Measurements from ENCODE around the gene ZNF587B. TPM values are rescaled to one million over a fixed set of nuclear protein-coding genes. Genes with fewer than 3 reads are reported as not detected.
"Not testable (repeated sequence)": the region's sequence is repeated elsewhere in the genome, so short reads cannot be mapped to it uniquely, and the experiment has no call there.

ZNF587B gene
- total RNA-seq, result 25.5 TPM

- no peaks in the 10 kb centered on the region for H3K9me3 ChIP-seq (ENCODE audit: low read depth, low read length)
- no peak within 1 kb of the TSS for H3K4me3 ChIP-seq (ENCODE audit: low read length)
- no peaks in the 10 kb centered on the region for H3K4me1 ChIP-seq (ENCODE audit: insufficient read depth, low read length)
- H3K27me3 ChIP-seq (ENCODE audit: insufficient read depth, low read length), result no peaks in the 10 kb centered on the region
These were observed at the start of gene ZNF587B for GRCh38 chr19:57830071-57830602. TSS of gene ZNF587B (plus strand) at chr19:57830299. CDS start at chr19:57830529, 230 bp downstream.

GRCh38 chr19:57786286-57786685 is 43.8 kb upstream of the ZNF587B start:
- no peaks in the 10 kb centered on the region for H3K27me3 ChIP-seq (ENCODE audit: insufficient read depth, low read length)
- no peaks in the 10 kb centered on the region for H3K4me1 ChIP-seq (ENCODE audit: insufficient read depth, low read length)
- H3K4me3 ChIP-seq (ENCODE audit: low read length), result no peak overlapping the region
- peaks cover 30% of the 10 kb centered on the region for H3K9me3 ChIP-seq (ENCODE audit: low read depth, low read length)

GRCh38 chr19:57786906-57787305 is 43.2 kb upstream of the ZNF587B start:
- no peaks in the 10 kb centered on the region for H3K27me3 ChIP-seq (ENCODE audit: insufficient read depth, low read length)
- peaks cover 23% of the 10 kb centered on the region for H3K9me3 ChIP-seq (ENCODE audit: low read depth, low read length)
- no peak overlapping the region for H3K4me3 ChIP-seq (ENCODE audit: low read length)
- H3K4me1 ChIP-seq (ENCODE audit: insufficient read depth, low read length), result no peaks in the 10 kb centered on the region

GRCh38 chr19:57788114-57788692 is 41.9 kb upstream of the ZNF587B start:
- peaks cover 23% of the 10 kb centered on the region for H3K9me3 ChIP-seq (ENCODE audit: low read depth, low read length)
- no peaks in the 10 kb centered on the region for H3K4me1 ChIP-seq (ENCODE audit: insufficient read depth, low read length)
- H3K27me3 ChIP-seq (ENCODE audit: insufficient read depth, low read length), result no peaks in the 10 kb centered on the region
- H3K4me3 ChIP-seq (ENCODE audit: low read length), result no peak overlapping the region

GRCh38 chr19:57789288-57789687 is 40.8 kb upstream of the ZNF587B start:
- H3K9me3 ChIP-seq (ENCODE audit: low read depth, low read length), result peaks cover 23% of the 10 kb centered on the region

GRCh38 chr19:57796580-57796979 is 33.5 kb upstream of the ZNF587B start:
- not testable (repeated sequence) for H3K27me3 ChIP-seq (ENCODE audit: insufficient read depth, low read length); H3K9me3 ChIP-seq (ENCODE audit: low read depth, low read length); H3K4me1 ChIP-seq (ENCODE audit: insufficient read depth, low read length); H3K4me3 ChIP-seq (ENCODE audit: low read length)

More at GRCh38 chr19:57789288-57789687, 40.8 kb upstream of the ZNF587B start:
- Histone ChIP-seq H3K4me1 (ENCODE audit: insufficient read depth, low read length) (no peaks in the 10 kb centered on the region), H3K27me3 (ENCODE audit: insufficient read depth, low read length) (no peaks in the 10 kb centered on the region), H3K4me3 (ENCODE audit: low read length) (no peak overlapping the region)

GRCh38 chr19:57800696-57801095 is 29.4 kb upstream of the ZNF587B start:
- Histone ChIP-seq H3K9me3 (ENCODE audit: low read depth, low read length) (no peaks in the 10 kb centered on the region), H3K4me1 (ENCODE audit: insufficient read depth, low read length) (peaks cover 28% of the 10 kb centered on the region), H3K4me3 (ENCODE audit: low read length) (no peak overlapping the region), H3K27me3 (ENCODE audit: insufficient read depth, low read length) (no peaks in the 10 kb centered on the region)

- peaks cover 28% of the 10 kb centered on the region for H3K4me1 ChIP-seq (ENCODE audit: insufficient read depth, low read length)
- H3K4me3 ChIP-seq (ENCODE audit: low read length), result no peak overlapping the region
- H3K9me3 ChIP-seq (ENCODE audit: low read depth, low read length), result no peaks in the 10 kb centered on the region
- H3K27me3 ChIP-seq (ENCODE audit: insufficient read depth, low read length), result no peaks in the 10 kb centered on the region
These were observed 27.8 kb upstream of the ZNF587B start for GRCh38 chr19:57802269-57802668.

GRCh38 chr19:57803265-57803593 is 26.9 kb upstream of the ZNF587B start:
- Histone ChIP-seq H3K9me3 (ENCODE audit: low read depth, low read length) (no peaks in the 10 kb centered on the region), H3K4me1 (ENCODE audit: insufficient read depth, low read length) (peaks cover 24% of the 10 kb centered on the region), H3K4me3 (ENCODE audit: low read length) (peak overlapping the region; percentile 27), H3K27me3 (ENCODE audit: insufficient read depth, low read length) (no peaks in the 10 kb centered on the region)

GRCh38 chr19:57803594-57804325 is 26.3 kb upstream of the ZNF587B start:
- H3K4me1 ChIP-seq (ENCODE audit: insufficient read depth, low read length), result peaks cover 21% of the 10 kb centered on the region
- no peaks in the 10 kb centered on the region for H3K27me3 ChIP-seq (ENCODE audit: insufficient read depth, low read length)
- no peaks in the 10 kb centered on the region for H3K9me3 ChIP-seq (ENCODE audit: low read depth, low read length)
- peak overlapping the region; percentile 27 for H3K4me3 ChIP-seq (ENCODE audit: low read length)

GRCh38 chr19:57807541-57807940 is 22.6 kb upstream of the ZNF587B start:
- H3K4me1 ChIP-seq (ENCODE audit: insufficient read depth, low read length), result peaks cover 21% of the 10 kb centered on the region
- H3K27me3 ChIP-seq (ENCODE audit: insufficient read depth, low read length), result no peaks in the 10 kb centered on the region
- H3K9me3 ChIP-seq (ENCODE audit: low read depth, low read length), result no peaks in the 10 kb centered on the region
- no peak overlapping the region for H3K4me3 ChIP-seq (ENCODE audit: low read length)

- H3K4me3 ChIP-seq (ENCODE audit: low read length); H3K9me3 ChIP-seq (ENCODE audit: low read depth, low read length); H3K27me3 ChIP-seq (ENCODE audit: insufficient read depth, low read length): not testable (repeated sequence)
- H3K4me1 ChIP-seq (ENCODE audit: insufficient read depth, low read length), result peaks cover 33% of the 10 kb centered on the region
These were observed 19.4 kb upstream of the ZNF587B start for GRCh38 chr19:57810410-57811295.

- Histone ChIP-seq H3K4me3 (ENCODE audit: low read length) (no peak overlapping the region), H3K4me1 (ENCODE audit: insufficient read depth, low read length) (peaks cover 33% of the 10 kb centered on the region), H3K27me3 (ENCODE audit: insufficient read depth, low read length) (no peaks in the 10 kb centered on the region), H3K9me3 (ENCODE audit: low read depth, low read length) (no peaks in the 10 kb centered on the region)
These were observed 17.9 kb upstream of the ZNF587B start for GRCh38 chr19:57812226-57812625.

GRCh38 chr19:57812975-57813820 is 16.9 kb upstream of the ZNF587B start:
- H3K4me1 ChIP-seq (ENCODE audit: insufficient read depth, low read length), result peaks cover 33% of the 10 kb centered on the region
- H3K4me3 ChIP-seq (ENCODE audit: low read length); H3K9me3 ChIP-seq (ENCODE audit: low read depth, low read length); H3K27me3 ChIP-seq (ENCODE audit: insufficient read depth, low read length): not testable (repeated sequence)

Measured in mononuclear cell (primary cell).